ENCODE data around the gene STT3B.

DNA sequence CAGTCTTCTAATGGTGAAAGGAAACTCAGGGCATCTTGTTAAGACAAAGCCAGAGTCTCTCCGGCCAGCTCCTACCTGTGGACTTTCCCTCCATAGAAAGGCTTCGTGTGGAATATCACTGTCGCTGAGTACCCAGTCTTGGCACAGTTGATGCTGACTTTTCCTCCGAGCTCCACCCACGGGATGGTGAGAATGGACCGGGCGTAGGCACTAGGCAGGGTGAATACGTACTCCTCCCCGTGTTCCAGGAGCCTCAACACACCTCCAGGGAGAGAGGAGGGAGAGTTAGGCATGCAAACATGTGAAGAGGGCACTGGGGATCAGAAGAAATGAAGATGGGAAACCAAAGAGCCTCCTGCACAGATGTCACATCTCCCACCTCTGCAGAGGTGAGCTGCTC is 138.0 kb downstream of the STT3B start:
- no peak for TF ChIP-seq CTCF (IDR thresholded peaks at IDR 0.05; ENCODE audit: low read length)
- no peak for TF ChIP-seq EZH2phosphoT487 (IDR thresholded peaks at IDR 0.05; ENCODE audit: low read length)
- TF ChIP-seq EZH2 (optimal IDR thresholded peaks at IDR 0.05; ENCODE audit: low read depth, low read length), result no peak
